A375 (cell line): Measurements from ENCODE around the gene RFX5. TPM values are rescaled to one million over a fixed set of nuclear protein-coding genes. Genes with fewer than 3 reads are reported as not detected.

Experiments
- small RNA-seq: library from RNA; depleted of rRNA; stranded (forward); fragments of <200 nt; gene quantifications from one replicate; pipeline ENCODE3, GENCODE V24; 2014
- total RNA-seq: library from RNA; depleted of rRNA; stranded (reverse); fragments of >200 nt; shearing (Covaris generic); gene quantifications from 2 replicates; pipeline ENCODE4 v1.2.3, GENCODE V29; 2014; rRNA removed

Gene RFX5
- 99.2 and 108 TPM in 2 replicates for total RNA-seq

DNA sequence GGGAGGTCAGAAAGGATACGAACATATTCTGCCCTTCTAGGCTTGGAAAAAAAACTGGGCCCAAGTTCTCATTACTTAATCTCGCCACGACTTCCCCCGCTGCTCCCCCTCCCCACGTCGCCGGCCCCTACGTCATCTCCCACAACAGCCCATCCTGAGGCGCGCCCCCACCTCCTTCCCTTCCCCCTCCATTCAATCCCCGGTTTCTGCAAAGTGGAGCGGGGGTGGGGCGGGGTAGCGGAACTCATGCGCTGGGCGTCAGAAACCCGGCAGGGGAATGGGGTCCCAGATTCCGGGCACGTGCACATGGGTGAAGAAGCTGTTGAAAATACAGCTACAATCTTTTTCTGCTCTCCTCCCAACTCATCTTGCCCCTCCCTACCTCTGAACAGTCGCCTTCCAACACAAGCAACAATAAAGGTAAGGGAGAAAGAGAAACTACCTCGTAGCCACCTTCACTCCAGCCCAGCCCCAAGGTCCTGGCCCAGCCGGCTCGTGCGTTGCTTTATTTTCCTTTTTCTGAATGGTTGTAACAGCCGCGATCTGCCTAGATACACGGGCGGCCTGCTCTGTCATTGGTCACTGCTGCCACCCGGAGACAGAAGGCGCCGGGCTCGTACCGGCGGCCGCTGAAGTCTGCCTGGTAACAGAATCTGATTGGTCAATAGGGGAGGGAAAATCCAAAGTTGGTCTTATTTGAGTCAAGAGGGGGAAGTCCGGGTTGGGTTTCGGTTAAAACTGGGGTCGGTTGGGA lies at the start of gene RFX5:
Gene RFX5 (minus strand): TSS at position 484 of the 754 bp plus-strand sequence. CDS start 932 bp downstream, outside the sequence.

DNA sequence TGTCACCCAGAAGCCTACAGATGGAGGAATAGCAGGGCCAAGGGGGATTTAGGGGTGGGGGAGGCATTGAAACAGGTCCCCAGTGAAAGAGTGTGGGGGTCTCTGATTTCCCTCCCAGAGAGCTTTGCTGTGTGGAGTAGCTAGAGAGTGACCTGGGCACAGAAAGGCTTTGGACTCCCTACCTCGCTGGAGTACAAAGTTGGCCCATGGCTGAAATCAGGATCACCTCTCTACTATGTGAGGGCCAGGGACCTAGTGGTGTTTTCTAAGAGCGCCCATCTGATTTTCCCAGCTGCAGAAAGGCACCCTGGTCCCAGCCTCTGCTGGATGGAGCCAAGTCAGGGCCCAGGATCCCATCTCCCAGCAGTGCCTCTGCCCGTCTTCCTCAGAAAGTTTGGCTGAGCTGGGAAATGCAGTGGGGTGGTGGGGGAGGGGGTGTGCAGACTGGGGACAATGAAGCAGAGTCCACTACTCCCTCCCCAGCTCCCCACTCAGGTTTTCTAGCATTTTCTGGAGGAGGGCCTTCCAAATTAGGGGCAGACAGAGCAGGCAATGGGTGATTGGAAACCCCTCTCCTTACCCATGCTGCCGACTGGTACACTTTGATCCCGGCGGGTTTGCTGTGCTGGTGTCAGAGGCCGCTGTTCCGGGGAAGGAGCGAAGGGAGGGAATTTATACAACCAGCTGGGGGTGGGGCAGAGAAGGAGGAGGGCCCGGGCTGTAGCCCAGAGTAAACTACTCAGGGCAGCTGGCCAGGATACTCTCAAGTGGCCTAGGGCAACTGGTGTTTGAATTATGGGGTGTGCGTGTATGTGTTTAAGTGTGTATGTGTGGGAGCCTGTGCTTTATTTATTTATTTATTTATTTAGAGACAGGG lies 25.2 kb upstream of the RFX5 start, which contains the start of gene SELENBP1:
Gene SELENBP1 (minus strand): TSS at position 648 of the 877 bp plus-strand sequence. CDS start 64 bp downstream, at position 584.

DNA sequence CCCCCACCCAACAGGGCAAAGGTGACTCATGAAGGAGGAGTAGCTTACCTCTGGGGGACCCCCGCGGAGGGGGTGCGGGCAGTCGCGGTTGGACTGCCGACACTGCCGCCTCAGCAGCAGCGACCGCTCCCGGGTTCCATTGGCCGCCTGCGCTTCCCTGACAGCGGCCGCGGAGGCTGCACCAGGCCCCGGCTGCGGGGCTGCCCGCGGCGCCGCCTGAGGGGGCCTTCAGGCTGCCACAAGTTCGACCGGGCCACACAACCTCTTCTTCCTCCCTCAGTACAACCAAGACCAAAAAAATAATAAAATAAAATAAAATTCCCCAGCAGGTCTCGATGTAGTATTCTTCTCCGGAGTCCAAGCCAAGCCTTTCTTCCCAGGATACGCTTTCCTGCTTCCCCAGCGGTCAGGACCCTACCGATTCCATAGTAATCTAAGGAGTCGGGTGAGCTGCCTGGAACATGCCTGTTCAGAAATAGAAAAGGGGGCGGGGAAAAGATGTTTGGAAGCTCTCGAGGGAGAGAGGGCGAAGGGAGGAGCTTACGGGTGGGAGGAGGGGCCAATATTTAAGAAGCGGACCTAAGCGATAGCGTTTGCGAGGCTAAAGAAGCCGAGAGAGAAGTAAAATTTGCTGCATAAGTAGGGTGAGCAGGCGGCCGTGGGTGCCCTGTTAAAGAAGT lies 19.7 kb downstream of the RFX5 start, which contains the start of gene PI4KB:
Gene PI4KB (minus strand): TSS at position 194 of the 680 bp plus-strand sequence. CDS start 10,935 bp downstream, outside the sequence.

Small RNA genes within 50 kb of the gene (small RNA-seq; reads per million reads assigned to genes)
- not detected for gene RN7SL444P

Other genes with a start within 250 kb of the RFX5 start
- 1.1 and 2.3 TPM in 2 replicates for gene SEMA6C, start 200.6 kb downstream of the RFX5 start, total RNA-seq
- gene TNFAIP8L2, start 190.6 kb downstream of the RFX5 start, total RNA-seq, result not detected in 2 replicates
- gene LYSMD1, start 181.3 kb downstream of the RFX5 start, total RNA-seq, result 13.2 and 15.1 TPM in 2 replicates
- 129 and 130 TPM in 2 replicates for gene SCNM1, start 181.1 kb downstream of the RFX5 start, total RNA-seq
- gene TMOD4, start 171.3 kb downstream of the RFX5 start, total RNA-seq, result 0.38 and 0.40 TPM in 2 replicates
- 92.9 and 126 TPM in 2 replicates for gene VPS72, start 157.1 kb downstream of the RFX5 start, total RNA-seq
- gene PIP5K1A, start 148.7 kb downstream of the RFX5 start, total RNA-seq, result 72.2 and 99.9 TPM in 2 replicates
- gene PSMD4, start 92.5 kb downstream of the RFX5 start, total RNA-seq, result 491 and 493 TPM in 2 replicates
- gene ZNF687, start 65.0 kb downstream of the RFX5 start, total RNA-seq, result 33.5 and 34.2 TPM in 2 replicates
- gene PI4KB, start 19.8 kb downstream of the RFX5 start, total RNA-seq, result 70.3 and 78.9 TPM in 2 replicates
- not detected in 2 replicates for gene SELENBP1, start 25.5 kb upstream of the RFX5 start, total RNA-seq
- gene PSMB4, start 52.3 kb upstream of the RFX5 start, total RNA-seq, result 846 and 849 TPM in 2 replicates
- gene POGZ, start 112.2 kb upstream of the RFX5 start, total RNA-seq, result 29.7 and 35.7 TPM in 2 replicates
- 0.88 and 1.0 TPM in 2 replicates for gene CGN, start 164.1 kb upstream of the RFX5 start, total RNA-seq
- gene TUFT1, start 193.1 kb upstream of the RFX5 start, total RNA-seq, result 33.2 and 34.2 TPM in 2 replicates